GM18861 (cell line): ENCODE results near the gene IQCM.

Experiments used
- ATAC-seq: cut with Tn5 transposase; IDR thresholded peaks from one replicate; pipeline ENCODE4 v1.9.1; 2021; ENCODE audit not compliant: unreplicated experiment

The IQCM gene

DNA sequence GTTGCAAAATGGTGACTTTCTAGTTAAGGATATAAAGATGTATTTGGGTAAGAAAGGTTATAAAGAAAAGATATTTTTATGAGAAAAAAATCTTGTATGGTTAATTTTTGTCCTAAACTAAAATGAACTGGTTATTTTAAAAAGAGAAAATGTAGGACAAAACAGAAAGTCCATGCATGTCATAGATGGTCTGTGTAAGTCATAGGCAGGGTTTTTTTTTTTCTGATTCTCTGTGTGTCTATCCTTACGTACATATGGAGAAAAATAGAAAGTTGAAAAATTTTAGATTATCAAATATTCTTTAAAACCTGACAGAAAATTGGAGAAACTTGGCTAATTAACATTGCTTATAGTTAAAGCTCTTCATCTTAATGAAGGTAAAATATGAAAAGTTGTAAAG, 493.4 kb downstream of the IQCM start:
- no peak for ATAC-seq

DNA sequence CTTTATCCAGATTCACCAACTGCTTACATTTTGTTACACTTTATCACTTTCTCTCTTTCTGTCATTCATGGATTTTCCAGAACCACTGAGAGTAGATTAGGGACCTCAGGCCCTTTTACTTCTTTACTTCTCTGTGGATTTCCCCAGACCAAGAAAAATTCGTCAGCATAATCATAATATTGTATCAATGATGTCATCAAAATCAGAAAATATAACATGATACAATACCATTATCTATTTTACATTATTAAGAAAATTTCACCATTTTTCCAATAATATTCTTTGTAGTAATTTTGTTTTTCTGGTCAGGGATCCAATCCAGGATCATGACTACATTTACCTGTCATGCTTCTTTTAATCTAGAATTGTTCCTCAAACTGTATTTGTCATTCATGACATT, 494.2 kb downstream of the IQCM start:
- ATAC-seq = no peak

GRCh38 chr4:149311076-149311475, 504.6 kb downstream of the IQCM start:
- no peak for ATAC-seq

- no peak for ATAC-seq
These were observed 509.1 kb downstream of the IQCM start for GRCh38 chr4:149306537-149306936.
